ENCODE data around the gene MAGIX.

- TF ChIP-seq POLR2A (IDR thresholded peaks at IDR 0.05; ENCODE audit: low read depth, low read length) = no peak
- no peak for TF ChIP-seq POLR2AphosphoS5 (IDR thresholded peaks at IDR 0.05; ENCODE audit: low read depth, low read length)
- no peak for TF ChIP-seq TAF1 (IDR thresholded peaks at IDR 0.05; ENCODE audit: borderline replicate concordance, low read depth, low read length)
Measured at GRCh38 chrX:49167740-49168108, 5.2 kb downstream of the MAGIX start.
